GM23338 (cell line): Measurements from ENCODE around the gene CASR.

Source experiments
- CREB1 ChIP-seq: fragments of 250-450 bp; sonication (Bioruptor Pico); IDR thresholded peaks from 2 replicates; pipeline ENCODE4 v1.5.0; 2020; ENCODE audit warnings: low read depth, mild to moderate bottlenecking, moderate library complexity
- CTCF ChIP-seq, 2 experiments: fragments of 200-600 bp in 1 of 2; sonication (generic) in 1 of 2; conservative IDR thresholded peaks; 2 replicates each; pipeline versions ENCODE4 v1.5.1 to v1.6.1; 2016 to 2017; ENCODE audit warnings: antibody characterized with exemption in 2 of 2, low read depth in 2 of 2, mild to moderate bottlenecking in 2 of 2, moderate library complexity in 1 of 2
- EZH2 ChIP-seq: fragments of 200-600 bp; sonication (generic); IDR thresholded peaks from one replicate; pipeline ENCODE4 v1.8.0; 2017; ENCODE audit warnings: antibody characterized with exemption, mild to moderate bottlenecking, low read depth; ENCODE audit not compliant: unreplicated experiment

DNA sequence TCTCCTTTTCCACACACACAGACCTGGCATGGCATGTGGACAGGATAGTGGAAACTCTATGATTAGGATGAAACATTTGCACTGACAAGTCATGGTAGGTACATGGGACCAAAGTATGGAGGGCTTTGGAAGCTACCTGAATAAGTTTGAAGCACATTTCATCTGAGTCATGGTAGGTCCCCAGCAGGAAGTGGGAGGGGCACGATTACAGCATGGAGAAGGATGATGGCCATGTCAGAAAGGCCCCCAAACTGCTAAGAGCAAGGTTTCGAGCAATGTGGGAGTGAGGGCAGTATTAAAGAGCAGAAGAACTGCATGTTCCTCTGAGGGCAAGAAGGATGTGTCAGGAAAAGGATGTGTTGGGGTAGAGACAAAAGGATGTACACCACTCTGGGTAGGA is 90.0 kb downstream of the CASR start:
- TF ChIP-seq CTCF (conservative IDR thresholded peaks at IDR 0.05; ENCODE audit: low read depth in 2 of 2), result no peak
- no peak for TF ChIP-seq EZH2
- no peak for TF ChIP-seq CREB1 (CRISPR knock-in tag)
